HG02943 (cell line): ENCODE measurements around the gene NBPF4.
"Not testable (repeated sequence)": the region's sequence is repeated elsewhere in the genome, so short reads cannot be mapped to it uniquely, and the experiment has no call there.

ENCODE experiments used
- ATAC-seq: cut with Tn5 transposase; IDR thresholded peaks from one replicate; pipeline ENCODE4 v1.9.1; 2021; ENCODE audit warnings: mild to moderate bottlenecking, low read depth, moderate library complexity; ENCODE audit not compliant: unreplicated experiment

The NBPF4 gene, protein sequence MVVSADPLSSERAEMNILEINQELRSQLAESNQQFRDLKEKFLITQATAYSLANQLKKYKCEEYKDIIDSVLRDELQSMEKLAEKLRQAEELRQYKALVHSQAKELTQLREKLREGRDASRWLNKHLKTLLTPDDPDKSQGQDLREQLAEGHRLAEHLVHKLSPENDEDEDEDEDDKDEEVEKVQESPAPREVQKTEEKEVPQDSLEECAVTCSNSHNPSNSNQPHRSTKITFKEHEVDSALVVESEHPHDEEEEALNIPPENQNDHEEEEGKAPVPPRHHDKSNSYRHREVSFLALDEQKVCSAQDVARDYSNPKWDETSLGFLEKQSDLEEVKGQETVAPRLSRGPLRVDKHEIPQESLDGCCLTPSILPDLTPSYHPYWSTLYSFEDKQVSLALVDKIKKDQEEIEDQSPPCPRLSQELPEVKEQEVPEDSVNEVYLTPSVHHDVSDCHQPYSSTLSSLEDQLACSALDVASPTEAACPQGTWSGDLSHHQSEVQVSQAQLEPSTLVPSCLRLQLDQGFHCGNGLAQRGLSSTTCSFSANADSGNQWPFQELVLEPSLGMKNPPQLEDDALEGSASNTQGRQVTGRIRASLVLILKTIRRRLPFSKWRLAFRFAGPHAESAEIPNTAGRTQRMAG

DNA sequence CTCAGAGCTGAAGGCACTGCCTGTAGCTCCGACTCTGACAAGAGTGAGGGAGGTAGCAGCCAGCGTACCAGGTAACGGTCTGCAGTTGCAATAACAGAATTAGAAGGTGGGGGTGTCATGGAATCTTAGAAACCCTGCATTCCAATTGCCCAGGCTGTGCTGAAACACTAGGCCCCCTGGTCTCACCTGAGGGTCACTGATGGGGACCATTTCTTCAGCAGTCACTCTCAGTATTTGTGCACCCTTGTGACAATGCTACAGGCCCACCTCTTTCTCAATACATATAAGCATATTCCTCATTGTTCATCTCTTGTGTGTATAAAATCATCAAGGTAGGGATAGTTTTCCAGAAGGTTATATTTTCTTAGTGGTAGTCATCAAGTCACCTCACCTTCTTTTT, at the start of gene NBPF4:
Gene NBPF4, minus strand, starts transcription at position 101 of the 400 bp plus-strand sequence. CDS start 315 bp downstream, outside the sequence.
- not testable (repeated sequence) for ATAC-seq

DNA sequence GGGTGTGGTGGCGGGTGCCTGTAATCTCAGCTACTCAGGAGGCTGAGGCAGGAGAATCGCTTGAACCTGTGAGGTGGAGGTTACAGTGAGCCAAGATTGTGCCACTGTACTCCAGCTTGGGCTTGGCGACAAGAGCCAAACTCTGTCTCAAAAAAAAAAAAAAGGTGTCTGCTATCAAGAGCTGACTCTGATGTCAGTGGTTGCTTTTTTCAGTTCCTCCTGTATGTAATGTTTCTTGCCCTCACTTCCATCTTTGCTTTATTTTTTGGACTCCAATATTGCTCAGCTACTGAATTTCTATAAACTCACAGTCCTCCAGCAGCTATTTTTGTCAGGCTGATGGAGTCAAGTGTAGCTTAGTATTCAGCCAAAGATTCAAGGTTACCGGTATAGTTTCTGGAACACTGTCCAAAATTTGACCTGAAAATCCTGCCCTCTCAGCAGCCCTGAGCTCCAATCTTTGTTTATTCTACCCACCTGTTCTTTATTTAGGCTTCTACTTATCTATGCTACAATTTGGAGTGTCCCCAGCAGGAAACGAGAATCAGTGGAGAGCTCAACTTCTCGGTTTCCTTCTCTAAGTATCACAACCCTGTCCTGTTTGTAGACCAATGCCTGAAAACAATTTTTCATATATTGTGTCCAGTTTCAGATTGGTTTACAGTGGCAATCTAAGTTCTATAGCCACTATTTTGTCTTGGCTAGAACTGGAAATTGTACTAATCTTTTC, 38.8 kb upstream of the NBPF4 start:
- not testable (repeated sequence) for ATAC-seq

- not testable (repeated sequence) for ATAC-seq
These were observed 28.8 kb upstream of the NBPF4 start for GRCh38 chr1:108272485-108273327.

DNA sequence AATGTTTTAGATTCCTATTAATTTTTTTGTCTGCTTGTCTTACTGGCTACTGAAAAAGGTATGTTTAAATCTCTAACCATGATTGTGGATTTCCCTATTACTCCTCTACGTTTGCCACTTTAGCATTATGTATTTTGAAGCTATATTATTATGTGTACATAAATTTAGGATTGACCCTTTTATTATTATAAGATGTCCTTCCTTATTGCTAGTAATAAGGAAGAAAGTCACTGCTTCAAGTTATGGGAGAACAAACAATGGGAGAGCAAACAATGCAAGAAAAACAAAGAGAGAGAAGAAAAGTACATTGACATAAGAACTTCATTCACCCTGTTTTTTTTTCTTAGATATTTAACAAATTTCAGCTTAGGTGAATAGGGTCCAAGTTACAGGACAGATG, 23.2 kb upstream of the NBPF4 start:
- not testable (repeated sequence) for ATAC-seq

GRCh38 chr1:108261967-108262366, 18.1 kb upstream of the NBPF4 start:
- not testable (repeated sequence) for ATAC-seq

- not testable (repeated sequence) for ATAC-seq
These were observed 17.6 kb upstream of the NBPF4 start for GRCh38 chr1:108261519-108261918.

GRCh38 chr1:108260578-108261259, 16.8 kb upstream of the NBPF4 start:
- not testable (repeated sequence) for ATAC-seq

DNA sequence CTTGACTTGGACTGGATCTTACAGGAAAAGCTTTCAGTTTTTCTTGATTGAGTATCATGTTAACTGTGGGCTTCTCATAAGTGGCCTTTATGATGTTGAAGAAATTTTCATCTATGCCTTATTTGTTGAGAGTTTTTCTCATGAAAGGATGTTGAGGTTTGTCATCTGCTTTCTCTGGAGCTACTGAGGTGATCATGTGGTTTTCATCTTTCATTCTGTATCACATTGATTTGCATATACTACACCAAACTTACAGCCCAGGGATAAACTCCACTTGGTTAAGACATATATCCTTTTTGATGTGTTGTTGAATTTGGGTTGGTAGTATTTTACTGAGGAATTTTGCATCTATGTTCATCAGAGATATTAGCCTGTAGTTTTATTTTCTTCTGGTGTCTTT, 11.6 kb upstream of the NBPF4 start:
- ATAC-seq, result not testable (repeated sequence)

GRCh38 chr1:108239426-108239825, 4.5 kb downstream of the NBPF4 start:
- ATAC-seq, result not testable (repeated sequence)

- not testable (repeated sequence) for ATAC-seq
These were observed 8.6 kb downstream of the NBPF4 start for GRCh38 chr1:108235308-108235707.

DNA sequence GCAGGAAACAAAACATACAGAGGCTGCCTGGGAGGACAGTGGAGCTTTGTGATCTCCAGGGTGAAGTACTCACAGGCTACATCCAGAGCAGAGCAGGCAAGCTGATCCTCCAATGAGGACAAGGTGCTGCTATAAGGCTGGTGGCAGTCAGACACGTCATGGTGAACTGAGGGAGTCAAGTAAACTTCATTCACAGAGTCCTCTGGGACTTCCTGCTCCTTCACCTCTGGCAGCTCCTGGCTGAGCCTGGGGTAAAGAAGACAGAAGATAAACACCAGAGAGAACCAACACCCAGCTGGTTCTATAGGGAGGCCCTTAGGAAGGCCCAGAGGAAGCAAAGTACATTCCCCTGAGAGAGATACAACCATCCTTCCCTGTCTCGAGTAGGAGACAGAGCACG, 11.7 kb downstream of the NBPF4 start:
- ATAC-seq, result not testable (repeated sequence)

GRCh38 chr1:108229976-108230375, 13.9 kb downstream of the NBPF4 start:
- ATAC-seq, result not testable (repeated sequence)

DNA sequence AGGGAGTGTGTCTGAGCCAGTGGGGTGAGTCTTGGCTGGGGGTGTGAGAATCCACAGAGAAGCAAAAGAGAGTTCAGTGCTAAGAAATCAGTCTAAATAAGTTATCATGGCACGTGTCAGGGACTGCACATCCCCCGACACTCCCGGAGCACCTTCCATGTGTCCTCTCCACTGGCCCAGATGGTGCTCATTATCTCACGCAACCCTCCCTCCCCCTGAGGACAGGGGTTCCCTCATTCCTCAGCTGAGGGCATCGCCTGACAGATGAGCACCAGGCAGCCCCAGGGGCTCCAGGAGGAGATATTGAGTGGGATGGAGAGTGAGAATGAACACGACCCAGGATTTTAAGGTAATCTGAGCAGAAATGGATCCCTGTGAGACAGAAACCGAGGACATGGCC, 16.1 kb downstream of the NBPF4 start:
- ATAC-seq, result not testable (repeated sequence)

- not testable (repeated sequence) for ATAC-seq
These were observed 17.0 kb downstream of the NBPF4 start for GRCh38 chr1:108226855-108227254.

GRCh38 chr1:108223226-108223625, 20.6 kb downstream of the NBPF4 start:
- ATAC-seq, result not testable (repeated sequence)

- not testable (repeated sequence) for ATAC-seq
These were observed 26.2 kb downstream of the NBPF4 start for GRCh38 chr1:108217515-108218174.

DNA sequence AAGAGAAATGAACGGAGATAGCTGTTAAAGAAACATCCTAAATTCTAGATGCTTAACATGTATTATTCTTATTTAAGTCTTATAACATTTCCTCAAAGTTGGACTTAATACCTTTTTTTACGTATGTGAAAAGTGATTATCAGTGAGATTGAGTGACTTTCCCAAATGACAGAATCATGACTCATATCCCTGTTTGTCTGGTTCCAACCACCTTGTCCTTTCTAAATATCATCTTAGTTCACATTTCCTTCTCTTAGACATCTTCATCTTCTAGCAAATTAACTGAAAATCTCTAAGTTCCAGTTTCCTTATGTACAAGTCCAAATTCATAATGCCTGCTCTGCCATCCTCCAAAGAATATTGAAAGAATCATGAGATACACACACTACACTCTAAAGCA, 26.9 kb downstream of the NBPF4 start:
- not testable (repeated sequence) for ATAC-seq

DNA sequence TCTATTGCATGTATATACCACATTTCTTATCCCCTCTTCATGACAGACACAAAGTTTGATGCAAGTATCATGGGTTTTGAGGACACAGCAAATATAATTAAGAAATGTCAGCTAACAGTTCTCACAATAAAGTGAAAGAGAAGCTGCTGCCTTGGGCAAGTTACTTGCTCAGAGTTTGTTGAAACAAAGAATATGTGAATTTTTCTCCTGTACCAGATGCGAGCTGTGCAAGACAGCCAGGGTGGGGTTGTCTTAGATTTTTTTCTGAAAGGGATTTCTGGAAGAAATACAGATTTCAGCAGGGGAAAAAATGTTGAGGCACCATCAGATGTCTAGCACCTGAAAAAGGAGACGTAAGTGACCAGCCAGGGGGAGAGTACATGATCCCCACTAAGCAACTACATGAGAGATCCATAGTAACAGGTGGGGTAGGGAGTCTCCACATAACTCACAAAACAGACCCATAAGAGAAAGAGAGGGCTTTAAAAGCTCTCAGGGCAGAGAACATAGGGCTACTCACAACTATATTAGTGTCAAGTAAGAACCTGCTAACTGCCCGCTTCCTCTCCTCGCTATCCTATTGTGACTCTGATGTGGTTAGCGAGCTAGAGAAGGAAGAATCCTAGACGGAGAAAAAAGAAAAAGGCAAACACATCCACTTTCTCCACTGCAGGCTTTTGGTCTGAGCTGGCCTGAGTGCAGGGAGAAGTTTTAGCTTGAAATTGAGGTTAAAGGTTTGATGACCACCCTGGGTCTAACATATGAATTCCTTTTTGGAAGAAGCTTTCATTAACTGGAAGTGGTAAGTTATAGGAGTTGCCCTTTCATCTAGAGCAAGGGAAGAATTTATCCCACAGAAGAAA, 27.6 kb downstream of the NBPF4 start:
- ATAC-seq, result not testable (repeated sequence)
